ENCODE results near the gene HS1BP3. TPM values are rescaled to one million over a fixed set of nuclear protein-coding genes. Genes with fewer than 3 reads are reported as not detected.

HS1BP3 gene
- total and polyA plus RNA-seq, 2 donors (not counting 3 experiments of a cell fraction or from before 2014, with no cell fraction given) = 27.4 to 33.1 TPM

- H3K79me2 ChIP-seq (ENCODE audit: control insufficient read depth, insufficient read depth, low read length) = no peaks in the 10 kb centered on the region
- no peak overlapping the region for H3K4me3 ChIP-seq (replicated peaks in 1 of 3; ENCODE audit: insufficient read depth in 1 of 3, low read depth in 1 of 3, low read length in 3 of 3)
- intact Hi-C loops (cut with micrococcal nuclease) = no loop called here
- H3K27ac ChIP-seq (ENCODE audit: insufficient read depth, low read depth, low read length) = no peak overlapping the region
- dilution Hi-C loops (cut with MboI; ENCODE audit: extremely low pct_ligation_motif_present, low sequenced_read_pairs) = no loop called here
- no peaks in the 10 kb centered on the region for H4K20me1 ChIP-seq (replicated peaks; ENCODE audit: control insufficient read depth, extremely low read depth, insufficient read depth, low read length)
- TF ChIP-seq MAX (IDR thresholded peaks at IDR 0.05; ENCODE audit: insufficient read depth, insufficient read length) (no peak), CTCF (IDR thresholded peaks at IDR 0.05; ENCODE audit: extremely low read depth in 1 of 2, insufficient read depth in 1 of 2, low read depth in 1 of 2, low read length in 2 of 2) (no peak), EZH2 (IDR thresholded peaks at IDR 0.05; ENCODE audit: borderline replicate concordance, low read depth, low read length, severe bottlenecking) (no peak), POLR2AphosphoS5 (IDR thresholded peaks at IDR 0.05; ENCODE audit: insufficient read depth, low read depth, low read length) (no peak), GATA2 (IDR thresholded peaks at IDR 0.05; ENCODE audit: insufficient read depth, insufficient read length, low read depth, low read length) (no peak), FOS (IDR thresholded peaks at IDR 0.05; ENCODE audit: borderline replicate concordance, insufficient read depth, low read length) (no peak), JUN (IDR thresholded peaks at IDR 0.05; ENCODE audit: borderline replicate concordance, insufficient read depth, insufficient read length, low read depth) (no peak), POLR2A (IDR thresholded peaks at IDR 0.05; ENCODE audit: low read depth, low read length) (no peak), MYC (IDR thresholded peaks at IDR 0.05; ENCODE audit: low read depth, low read length) (no peak)
- peaks cover 28% of the 10 kb centered on the region in 2 experiments for H3K27me3 ChIP-seq (ENCODE audit: control insufficient read depth in 2 of 2, insufficient read depth in 2 of 2, low read length in 2 of 2)
- H3K4me2 ChIP-seq (ENCODE audit: insufficient read depth, low read length) = no peak overlapping the region
- DNase-seq (ENCODE audit: low read depth, low spot score) (no peak), FAIRE-seq (no peak)
- no peak overlapping the region for H2AFZ ChIP-seq (ENCODE audit: low read depth, low read length)
- H3K4me1 ChIP-seq (ENCODE audit: control insufficient read depth, extremely low read depth, insufficient read depth, low read length) = peaks cover under 1% of the 10 kb centered on the region
- ChIA-PET POLR2A (no interaction called here), CTCF (interaction anchor here (0.8 to 3.2 kb wide), 3 partner anchors 10 to 307 kb away, joined by 3 to 11 read pairs (median 8); partner anchors contain the start of gene GDF7)
- no peaks in the 10 kb centered on the region for H3K9me3 ChIP-seq (replicated peaks; ENCODE audit: control insufficient read depth, insufficient read depth, low read length)
- no peaks in the 10 kb centered on the region for H3K9me1 ChIP-seq (replicated peaks; ENCODE audit: control insufficient read depth, extremely low read depth, insufficient read depth, low read length)
- H3K36me3 ChIP-seq (ENCODE audit: control insufficient read depth in 2 of 2, extremely low read depth in 1 of 2, insufficient read depth in 2 of 2, low read length in 2 of 2) = no peaks in the 10 kb centered on the region
- no peak overlapping the region for H3K9ac ChIP-seq (replicated peaks; ENCODE audit: extremely low read depth, insufficient read depth, low read length)
- BruUV-seq (replicated peaks) = no TSS peak
Measured at GRCh38 chr2:20656561-20656960, 5.7 kb upstream of the HS1BP3 start.
